ENCODE data around the gene NDUFV1. TPM values are rescaled to one million over a fixed set of nuclear protein-coding genes. Genes with fewer than 3 reads are reported as not detected.
A peak's percentile ranks its signal among the peaks of the same experiment; 100 is the strongest.

NDUFV1 gene
- total RNA-seq (ENCODE audit: insufficient read depth, low replicate concordance) = 111 TPM

DNA sequence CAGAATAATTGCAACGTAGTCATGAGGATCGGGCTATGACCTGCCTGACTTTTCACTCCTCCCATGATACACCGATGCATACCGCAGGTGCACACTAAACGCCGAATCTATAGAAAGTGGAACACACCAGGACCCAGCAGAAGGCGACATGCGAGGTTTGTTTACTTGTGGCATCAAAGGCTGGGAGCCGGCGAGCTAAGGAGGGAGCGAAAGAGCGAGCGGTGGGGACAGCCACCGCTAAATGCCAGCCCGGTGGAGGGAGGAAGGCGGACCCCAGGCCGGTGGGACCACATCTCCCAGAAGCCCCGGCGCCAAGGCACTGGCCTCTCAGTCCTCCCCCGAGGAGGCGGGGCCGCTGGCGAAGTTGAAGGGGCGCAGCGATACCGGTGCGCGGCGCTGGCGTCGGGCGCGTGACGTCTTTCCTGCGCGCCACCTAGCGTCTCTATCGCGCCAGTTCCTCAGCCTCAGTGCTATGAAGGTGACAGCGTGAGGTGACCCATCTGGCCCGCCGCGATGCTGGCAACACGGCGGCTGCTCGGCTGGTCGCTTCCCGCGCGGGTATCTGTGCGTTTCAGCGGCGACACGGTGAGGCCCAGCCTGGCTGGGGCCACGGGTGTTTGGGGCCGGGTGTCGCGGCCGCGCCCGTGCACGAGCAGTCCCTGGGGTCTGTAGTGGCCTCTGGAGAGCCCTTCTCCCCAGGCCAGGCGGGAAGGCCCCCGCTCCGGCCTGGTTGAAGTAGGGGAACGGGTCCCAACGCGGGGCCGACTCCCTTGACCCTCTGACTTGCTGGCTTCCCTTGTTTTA lies at the start of gene NDUFV1:
Gene NDUFV1, plus strand, starts transcription at position 445 of the 804 bp plus-strand sequence. Its CDS starts 69 bp downstream, at position 514.
- peak; percentile 97 for DNase-seq (ENCODE audit: low spot score)

DNA sequence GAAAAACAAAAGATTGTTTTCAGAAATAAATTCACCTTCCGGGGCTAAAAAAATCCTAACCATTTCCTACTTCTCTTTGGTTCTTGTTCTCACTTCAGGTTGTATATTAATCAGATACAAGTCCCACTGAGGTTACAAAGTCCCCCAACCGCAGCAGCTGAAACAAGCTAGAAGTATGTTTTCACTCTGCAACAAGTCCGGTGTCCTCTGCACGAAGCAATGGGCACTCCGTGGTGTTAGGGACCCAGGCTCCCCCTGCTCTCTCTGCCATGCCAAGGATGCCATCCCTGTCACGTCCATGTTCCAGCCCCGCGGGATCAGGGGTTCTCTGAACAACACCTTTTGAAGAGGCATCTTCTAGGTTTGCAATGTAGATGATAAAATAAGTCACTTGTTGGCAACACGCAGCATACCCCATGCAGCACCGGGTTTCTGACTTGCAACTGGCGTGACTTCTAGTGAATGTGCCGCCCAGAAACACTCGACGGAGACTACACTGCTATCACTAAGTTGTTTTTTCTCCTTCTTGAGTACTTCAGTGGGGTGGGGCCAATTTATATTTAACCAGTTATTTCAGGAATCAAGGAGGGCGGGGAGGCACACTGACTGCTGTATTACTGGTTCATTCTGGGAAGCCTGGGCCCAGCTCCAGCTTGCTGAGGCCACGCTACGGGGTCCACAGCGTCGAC lies 48.5 kb upstream of the NDUFV1 start:
- peak; percentile 80 for DNase-seq (ENCODE audit: low spot score)

DNA sequence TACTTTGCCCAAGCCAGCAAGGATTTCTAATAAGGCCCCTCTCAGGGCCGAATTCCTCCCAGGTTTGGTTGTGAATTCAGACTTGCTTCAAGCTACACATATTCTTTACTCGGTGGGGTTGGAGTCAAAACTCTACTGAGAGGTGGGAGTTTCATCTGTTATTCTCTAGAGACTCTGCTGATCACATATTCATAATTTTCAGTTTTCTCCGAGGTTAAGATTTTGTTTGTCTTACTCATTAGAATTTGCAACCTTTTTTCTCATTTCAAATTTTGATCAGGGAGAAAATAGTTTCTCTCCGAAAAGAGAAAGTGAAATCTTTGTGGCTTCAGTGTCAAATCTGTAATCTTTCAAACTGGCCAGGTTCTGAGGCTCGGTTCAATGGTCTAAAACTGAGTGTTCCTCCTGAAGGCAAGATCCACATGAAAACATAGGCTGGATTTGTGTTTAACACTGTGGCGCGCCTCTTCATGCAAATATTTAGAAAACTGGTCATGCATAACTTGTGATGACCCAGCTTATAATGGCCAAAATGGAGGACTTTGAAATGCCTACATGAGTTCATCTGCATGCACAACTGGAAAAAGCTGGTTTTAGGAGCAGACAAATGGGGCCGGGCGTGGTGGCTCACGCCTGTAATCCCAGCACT lies 44.6 kb upstream of the NDUFV1 start:
- DNase-seq (ENCODE audit: low spot score) = no peak

DNA sequence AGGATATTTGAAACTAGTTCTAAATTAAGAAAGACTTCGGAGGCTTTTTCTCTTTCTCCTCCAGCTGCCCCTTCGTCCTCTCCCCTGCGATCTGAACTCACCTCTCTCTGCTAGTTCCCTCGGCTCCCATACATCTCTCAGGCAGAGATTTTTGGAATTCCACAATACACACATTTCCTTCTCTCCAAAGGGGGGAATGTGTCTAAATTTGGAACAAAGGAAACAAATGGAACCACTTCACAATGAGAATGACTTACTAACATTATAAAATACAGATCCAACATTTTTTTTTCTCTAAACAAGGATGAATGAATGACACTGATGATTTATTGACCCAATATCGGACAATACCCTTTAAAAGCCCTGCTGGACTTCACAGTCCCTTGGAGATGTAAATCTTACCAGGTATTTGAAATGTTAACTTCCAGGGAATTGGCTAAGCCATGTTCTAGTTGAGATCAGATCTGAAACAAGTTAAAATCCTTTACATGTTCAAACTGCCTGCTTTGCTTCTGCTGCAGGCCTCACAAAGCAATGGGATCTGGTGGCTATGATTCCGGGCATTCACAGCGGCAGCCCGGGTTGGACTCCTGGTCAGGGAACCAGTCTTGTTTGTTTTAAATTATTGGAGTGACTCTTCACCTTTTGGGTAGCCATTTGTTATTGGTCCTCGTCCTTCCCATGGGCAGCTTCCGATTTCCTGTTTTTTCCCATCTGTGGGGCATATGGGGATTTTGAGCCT lies 43.6 kb upstream of the NDUFV1 start:
- DNase-seq (ENCODE audit: low spot score) = peak; percentile 27

DNA sequence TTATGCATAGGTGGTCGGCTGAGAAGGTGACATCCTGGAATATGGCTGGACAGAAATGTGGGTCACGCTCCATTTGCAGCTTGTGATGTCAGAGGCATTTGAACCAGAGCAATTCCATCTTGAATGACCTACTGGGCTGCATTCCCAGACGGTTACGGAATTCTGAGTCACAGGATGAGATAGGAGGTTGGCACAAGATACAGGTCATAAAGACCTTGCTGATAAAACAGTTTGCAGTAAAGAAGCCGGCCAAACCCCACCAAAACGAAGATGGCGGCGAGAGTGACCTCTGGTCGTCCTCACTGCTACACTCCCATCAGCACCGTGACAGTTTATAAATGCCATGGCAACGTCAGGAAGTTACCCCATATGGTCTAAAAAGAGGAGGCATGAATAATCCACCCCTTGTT lies 43.0 kb upstream of the NDUFV1 start:
- peak; percentile 90 for DNase-seq (ENCODE audit: low spot score)

DNA sequence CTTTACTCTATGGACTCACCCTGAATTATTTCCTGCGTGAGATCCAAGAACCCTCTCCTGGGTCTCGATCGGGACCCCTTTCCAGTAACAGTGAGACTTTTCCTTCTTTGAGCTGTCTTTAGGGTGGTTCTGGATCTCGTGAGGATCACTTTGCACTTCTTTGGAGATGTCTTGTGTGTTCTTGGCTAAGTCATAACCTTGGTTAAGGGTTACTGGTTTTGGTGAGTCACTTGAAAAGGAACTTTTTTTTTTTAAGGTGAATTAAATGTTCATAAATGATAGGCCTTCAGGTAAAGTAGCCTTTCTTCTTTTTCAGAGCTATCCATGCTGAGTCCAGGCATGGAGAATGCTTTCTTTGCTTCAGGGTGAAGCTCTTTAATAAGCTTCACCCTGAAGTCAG lies 42.5 kb upstream of the NDUFV1 start:
- DNase-seq (ENCODE audit: low spot score) = no peak

DNA sequence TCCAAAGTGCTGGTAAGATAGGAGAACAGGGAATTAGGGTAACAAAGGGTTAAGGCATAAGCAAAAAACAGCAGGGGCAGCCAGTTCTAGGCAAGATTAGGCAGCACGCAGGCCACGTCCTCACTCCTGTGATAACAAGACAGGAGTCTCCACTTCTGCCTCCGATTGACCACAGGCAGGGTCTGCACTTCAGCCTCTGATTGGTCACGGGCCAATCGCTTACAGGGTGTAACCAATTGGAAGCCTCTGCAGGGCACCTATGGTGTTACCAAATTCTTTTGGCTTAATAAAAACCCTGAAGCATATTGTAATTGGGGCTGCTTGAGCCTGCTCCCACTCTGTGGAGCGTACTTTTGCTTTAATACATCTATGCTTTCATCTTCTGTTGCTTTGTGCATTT lies 35.3 kb upstream of the NDUFV1 start:
- no peak for DNase-seq (ENCODE audit: low spot score)

DNA sequence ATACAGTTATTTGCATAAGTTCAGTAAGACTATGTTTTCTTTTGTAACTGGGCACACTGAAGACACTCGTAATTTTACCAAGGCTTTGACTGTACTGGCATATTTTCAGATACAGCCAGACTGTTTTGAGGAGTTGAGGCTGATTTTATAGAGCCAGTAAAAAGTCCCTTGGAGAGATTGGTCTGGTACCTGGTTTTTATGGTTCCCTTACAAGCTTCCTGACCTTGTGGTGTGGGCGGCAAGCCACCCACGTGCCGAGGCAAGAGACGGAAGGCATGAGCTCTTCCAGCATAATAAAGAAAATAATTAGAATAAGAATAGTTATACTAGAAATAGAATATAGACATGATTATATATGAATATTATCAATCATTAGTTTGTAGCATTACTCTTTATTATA lies 34.4 kb upstream of the NDUFV1 start:
- no peak for DNase-seq (ENCODE audit: low spot score)

DNA sequence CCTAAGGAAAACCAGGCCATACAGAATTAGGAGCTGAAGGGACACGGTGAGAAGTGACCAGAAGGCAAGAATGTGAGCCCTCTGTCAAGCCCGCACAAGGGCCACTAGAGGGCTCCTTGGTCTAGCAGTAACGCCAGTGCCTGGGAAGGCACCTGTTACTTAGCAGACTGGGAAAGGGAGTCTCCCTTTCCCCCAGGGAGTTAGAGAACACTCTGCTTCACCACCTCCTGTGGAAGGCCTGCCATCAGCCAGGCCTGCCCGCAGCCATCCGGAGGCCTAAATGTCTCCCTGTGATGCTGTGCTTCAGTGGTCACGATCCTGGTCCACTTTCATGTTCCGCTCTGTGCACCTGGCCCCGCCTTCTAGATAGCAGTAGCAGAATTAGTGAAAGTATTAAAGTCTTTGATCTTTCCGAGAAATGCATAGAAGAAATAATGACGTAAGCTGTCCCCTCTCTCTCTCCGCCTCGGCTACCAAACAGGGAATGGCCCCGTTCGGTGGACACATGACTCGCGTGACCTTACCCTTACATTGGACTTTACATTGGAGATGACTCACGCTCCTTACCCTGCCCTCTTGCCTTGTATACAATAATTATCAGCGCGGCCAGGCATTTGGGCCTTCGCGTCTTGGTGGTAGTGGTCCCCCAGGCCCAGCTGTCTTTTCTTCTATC lies 33.9 kb upstream of the NDUFV1 start:
- peak; percentile 50 for DNase-seq (ENCODE audit: low spot score)

DNA sequence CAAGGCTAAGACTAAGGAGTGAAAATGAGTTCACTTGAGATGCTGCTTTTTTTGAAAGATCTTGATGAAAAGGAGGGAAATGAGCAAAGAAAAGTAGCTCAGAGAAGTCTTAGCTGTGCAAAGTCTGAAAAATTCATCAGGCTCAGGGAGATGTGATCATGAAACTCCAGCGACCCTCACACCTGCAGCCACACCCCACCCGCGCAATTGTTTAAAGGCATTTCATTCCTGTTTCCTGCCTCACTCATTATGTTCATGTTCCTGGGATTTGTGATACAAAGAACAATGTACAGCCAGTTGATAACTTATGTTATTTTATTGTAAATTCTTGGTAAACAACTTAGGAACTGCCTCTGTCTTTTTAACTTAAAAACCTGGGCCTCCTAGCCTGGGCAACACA lies 31.8 kb upstream of the NDUFV1 start:
- no peak for DNase-seq (ENCODE audit: low spot score)

DNA sequence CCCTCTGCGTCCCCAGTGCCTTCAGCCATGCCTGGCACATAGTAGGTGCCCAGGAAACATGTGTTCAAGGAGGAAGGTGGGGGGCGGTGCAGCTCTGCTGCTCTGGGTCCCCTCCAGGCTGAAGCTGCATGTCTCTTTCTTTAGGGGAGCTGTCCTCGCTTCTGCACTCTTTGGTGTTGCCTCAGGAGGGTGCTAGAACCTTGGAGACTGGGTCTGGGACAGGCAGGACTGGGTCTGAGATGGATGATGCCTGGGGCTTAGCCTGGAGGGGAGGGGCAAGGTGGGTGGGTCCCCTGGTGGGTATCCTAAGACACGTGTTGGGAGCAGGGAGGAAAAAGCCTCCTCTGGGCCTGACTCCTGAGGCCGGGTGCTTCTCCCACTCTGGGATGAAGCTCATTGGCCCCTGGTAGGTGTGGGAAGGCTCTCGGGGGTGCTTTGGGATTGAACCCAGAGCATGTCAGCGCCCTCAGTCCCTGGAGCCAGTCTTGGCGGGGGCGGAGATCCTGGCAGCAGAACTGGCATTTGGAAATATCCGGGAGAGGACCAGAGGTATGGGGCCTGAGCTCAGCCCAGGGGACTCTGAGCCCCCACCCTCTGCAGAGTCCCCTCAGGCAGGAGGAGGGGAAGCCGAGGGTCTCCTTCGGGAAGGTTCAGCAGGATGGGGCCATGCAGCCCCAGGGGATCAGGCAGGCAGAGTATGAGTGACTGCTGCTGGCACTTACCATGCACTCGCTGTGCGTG lies 29.8 kb upstream of the NDUFV1 start:
- DNase-seq (ENCODE audit: low spot score) = no peak

DNA sequence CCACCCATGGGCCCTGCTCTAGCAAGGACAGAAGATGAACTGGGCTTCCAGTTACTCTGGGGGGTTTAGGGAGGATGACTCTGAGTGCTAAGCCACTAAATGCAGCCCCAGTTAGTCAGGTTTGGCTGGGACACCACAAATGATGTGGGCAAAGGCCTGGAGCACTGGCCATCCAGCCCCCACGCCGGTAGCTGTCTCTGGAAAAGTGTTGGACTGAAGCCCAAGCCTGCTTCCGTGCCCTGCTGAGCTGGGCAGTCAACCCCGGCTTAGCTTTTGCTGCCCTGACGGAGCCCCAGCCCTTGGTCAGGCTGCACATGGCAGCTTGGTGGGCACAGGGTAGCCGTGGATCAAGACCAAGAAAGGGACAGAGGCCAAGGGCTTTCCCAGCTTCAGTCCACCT lies 28.8 kb upstream of the NDUFV1 start:
- DNase-seq (ENCODE audit: low spot score) = no peak

DNA sequence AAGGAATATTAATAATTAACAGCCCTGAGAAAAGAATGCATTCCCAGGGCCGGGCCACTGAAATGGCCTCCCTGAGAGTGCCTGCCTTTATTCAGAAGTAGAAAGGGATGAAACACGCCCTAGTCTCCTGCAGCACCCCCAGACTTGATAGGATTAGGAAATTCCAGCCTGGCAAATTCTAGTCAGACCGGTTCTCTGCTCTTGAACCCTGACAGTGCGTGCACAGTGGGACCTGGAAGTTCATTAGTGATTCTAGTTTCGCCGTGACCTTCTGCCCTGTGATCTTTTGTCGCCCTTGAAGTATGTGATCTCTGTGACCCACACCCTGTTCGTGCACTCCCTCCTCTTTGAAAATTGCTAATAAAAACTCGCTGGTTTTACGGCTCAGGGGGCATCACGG lies 25.3 kb upstream of the NDUFV1 start:
- no peak for DNase-seq (ENCODE audit: low spot score)

DNA sequence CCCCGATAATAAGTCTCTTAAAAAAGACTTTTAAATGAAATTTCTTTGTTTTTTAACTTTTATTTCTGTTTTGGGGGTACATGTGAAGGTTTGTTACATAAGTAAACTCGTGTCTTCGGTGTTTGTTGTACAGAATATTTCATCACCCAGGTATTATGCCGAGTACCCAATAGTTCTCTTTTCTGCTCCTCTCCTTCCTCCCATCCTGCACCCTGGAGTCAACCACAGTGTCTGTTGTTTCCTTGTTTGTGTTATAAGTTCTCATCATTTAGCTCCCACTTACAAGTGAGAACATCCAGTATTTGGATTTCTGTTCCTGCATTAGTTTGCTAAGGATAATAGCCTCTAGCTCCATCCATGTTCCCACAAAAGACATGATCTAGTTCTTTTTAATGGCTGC lies 24.7 kb upstream of the NDUFV1 start:
- DNase-seq (ENCODE audit: low spot score) = no peak

DNA sequence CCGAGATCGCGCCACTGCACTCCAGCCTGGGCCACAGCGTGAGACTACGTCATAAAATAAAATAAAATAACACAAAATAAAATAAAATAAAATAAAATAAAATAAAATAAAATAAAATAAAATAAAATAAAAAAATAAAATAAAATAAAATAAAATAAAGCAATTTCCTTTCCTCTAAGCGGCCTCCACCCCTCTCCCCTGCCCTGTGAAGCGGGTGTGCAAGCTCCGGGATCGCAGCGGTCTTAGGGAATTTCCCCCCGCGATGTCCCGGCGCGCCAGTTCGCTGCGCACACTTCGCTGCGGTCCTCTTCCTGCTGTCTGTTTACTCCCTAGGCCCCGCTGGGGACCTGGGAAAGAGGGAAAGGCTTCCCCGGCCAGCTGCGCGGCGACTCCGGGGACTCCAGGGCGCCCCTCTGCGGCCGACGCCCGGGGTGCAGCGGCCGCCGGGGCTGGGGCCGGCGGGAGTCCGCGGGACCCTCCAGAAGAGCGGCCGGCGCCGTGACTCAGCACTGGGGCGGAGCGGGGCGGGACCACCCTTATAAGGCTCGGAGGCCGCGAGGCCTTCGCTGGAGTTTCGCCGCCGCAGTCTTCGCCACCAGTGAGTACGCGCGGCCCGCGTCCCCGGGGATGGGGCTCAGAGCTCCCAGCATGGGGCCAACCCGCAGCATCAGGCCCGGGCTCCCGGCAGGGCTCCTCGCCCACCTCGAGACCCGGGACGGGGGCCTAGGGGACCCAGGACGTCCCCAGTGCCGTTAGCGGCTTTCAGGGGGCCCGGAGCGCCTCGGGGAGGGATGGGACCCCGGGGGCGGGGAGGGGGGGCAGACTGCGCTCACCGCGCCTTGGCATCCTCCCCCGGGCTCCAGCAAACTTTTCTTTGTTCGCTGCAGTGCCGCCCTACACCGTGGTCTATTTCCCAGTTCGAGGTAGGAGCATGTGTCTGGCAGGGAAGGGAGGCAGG lies 23.2 kb upstream of the NDUFV1 start, which contains the start of gene GSTP1:
Gene GSTP1, plus strand, starts transcription at position 566 of the 958 bp plus-strand sequence. Its CDS starts 32 bp downstream, at position 598.
- peak; percentile 95 for DNase-seq (ENCODE audit: low spot score)

DNA sequence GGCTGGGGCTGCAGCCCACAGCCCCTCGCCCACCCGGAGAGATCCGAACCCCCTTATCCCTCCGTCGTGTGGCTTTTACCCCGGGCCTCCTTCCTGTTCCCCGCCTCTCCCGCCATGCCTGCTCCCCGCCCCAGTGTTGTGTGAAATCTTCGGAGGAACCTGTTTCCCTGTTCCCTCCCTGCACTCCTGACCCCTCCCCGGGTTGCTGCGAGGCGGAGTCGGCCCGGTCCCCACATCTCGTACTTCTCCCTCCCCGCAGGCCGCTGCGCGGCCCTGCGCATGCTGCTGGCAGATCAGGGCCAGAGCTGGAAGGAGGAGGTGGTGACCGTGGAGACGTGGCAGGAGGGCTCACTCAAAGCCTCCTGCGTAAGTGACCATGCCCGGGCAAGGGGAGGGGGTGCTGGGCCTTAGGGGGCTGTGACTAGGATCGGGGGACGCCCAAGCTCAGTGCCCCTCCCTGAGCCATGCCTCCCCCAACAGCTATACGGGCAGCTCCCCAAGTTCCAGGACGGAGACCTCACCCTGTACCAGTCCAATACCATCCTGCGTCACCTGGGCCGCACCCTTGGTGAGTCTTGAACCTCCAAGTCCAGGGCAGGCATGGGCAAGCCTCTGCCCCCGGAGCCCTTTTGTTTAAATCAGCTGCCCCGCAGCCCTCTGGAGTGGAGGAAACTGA lies 22.4 kb upstream of the NDUFV1 start:
- DNase-seq (ENCODE audit: low spot score) = peak; percentile 85

DNA sequence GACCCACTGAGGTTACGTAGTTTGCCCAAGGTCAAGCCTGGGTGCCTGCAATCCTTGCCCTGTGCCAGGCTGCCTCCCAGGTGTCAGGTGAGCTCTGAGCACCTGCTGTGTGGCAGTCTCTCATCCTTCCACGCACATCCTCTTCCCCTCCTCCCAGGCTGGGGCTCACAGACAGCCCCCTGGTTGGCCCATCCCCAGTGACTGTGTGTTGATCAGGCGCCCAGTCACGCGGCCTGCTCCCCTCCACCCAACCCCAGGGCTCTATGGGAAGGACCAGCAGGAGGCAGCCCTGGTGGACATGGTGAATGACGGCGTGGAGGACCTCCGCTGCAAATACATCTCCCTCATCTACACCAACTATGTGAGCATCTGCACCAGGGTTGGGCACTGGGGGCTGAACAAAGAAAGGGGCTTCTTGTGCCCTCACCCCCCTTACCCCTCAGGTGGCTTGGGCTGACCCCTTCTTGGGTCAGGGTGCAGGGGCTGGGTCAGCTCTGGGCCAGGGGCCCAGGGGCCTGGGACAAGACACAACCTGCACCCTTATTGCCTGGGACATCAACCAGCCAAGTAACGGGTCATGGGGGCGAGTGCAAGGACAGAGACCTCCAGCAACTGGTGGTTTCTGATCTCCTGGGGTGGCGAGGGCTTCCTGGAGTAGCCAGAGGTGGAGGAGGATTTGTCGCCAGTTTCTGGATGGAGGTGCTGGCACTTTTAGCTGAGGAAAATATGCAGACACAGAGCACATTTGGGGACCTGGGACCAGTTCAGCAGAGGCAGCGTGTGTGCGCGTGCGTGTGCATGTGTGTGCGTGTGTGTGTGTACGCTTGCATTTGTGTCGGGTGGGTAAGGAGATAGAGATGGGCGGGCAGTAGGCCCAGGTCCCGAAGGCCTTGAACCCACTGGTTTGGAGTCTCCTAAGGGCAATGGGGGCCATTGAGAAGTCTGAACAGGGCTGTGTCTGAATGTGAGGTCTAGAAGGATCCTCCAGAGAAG lies 21.6 kb upstream of the NDUFV1 start:
- no peak for DNase-seq (ENCODE audit: low spot score)

Measured in umbilical cord (tissue), 2 donors.